ENCODE data around the gene KCNJ14.

- TF ChIP-seq YY1 (IDR thresholded peaks at IDR 0.05; ENCODE audit: low read depth) (no peak), GABPA (IDR thresholded peaks at IDR 0.05; ENCODE audit: low read depth) (no peak), TCF12 (IDR thresholded peaks at IDR 0.05) (no peak), EZH2phosphoT487 (IDR thresholded peaks at IDR 0.05; ENCODE audit: borderline replicate concordance, low read depth) (no peak), JUND (IDR thresholded peaks at IDR 0.05) (no peak), REST (IDR thresholded peaks at IDR 0.05; ENCODE audit: low read depth, low read length) (no peak), EP300 (IDR thresholded peaks at IDR 0.05; ENCODE audit: borderline replicate concordance in 1 of 2, low read depth in 1 of 2, low read length in 1 of 2) (no peak), CTCF (IDR thresholded peaks at IDR 0.05) (no peak)
Measured at GRCh38 chr19:48516536-48516935, 61.2 kb downstream of the KCNJ14 start.

Measured in SK-N-SH (cell line).